A549 (cell line): Measurements from ENCODE around the gene ZDHHC1. TPM values are rescaled to one million over a fixed set of nuclear protein-coding genes. Genes with fewer than 3 reads are reported as not detected.

Source experiments
- ATAC-seq, 2 experiments: fragments of 200-7000 bp in 1 of 2; fragments of >200 bp in 1 of 2; cut with Nextera tagmentation in 1 of 2; cut with Tn5 transposase in 1 of 2; 3 replicates each; pipeline versions ENCODE4 v1.8.0 to v1.9.1; 2018 to 2020; ENCODE audit warnings: mild to moderate bottlenecking in 1 of 2, moderate library complexity in 1 of 2
- CTCF ChIA-PET: fragments of 300-600 bp; sonication (Branson Sonifier 250); formaldehyde crosslinking; extraction: SDS; loops from one replicate; lab custom pipeline; 2021; ENCODE audit warnings: antibody characterized with exemption, inconsistent platforms; lab: Yijun Ruan, JAX
- POLR2A ChIA-PET: fragments of 350-600 bp; formaldehyde crosslinking; extraction: SDS; loops from one replicate; lab custom pipeline; 2021; ENCODE audit warnings: antibody characterized with exemption, inconsistent platforms; lab: Yijun Ruan, JAX
- DNase-seq, 2 experiments: peaks; one replicate each; pipeline versions ENCODE4 v3.0.0 to v3.0.0-alpha.2; 2011 to 2016; ENCODE audit warnings: low read depth in 1 of 2, low spot score in 1 of 2
- FAIRE-seq: peaks from 2 replicates; lab custom pipeline; 2011; peaks lifted over from hg19 to GRCh38; lab: Jason Lieb, UNC
- H3K27ac ChIP-seq, 2 experiments: fragments of >200 bp; sonication (Bioruptor Twin); formaldehyde crosslinking; 3 replicates each; pipeline ENCODE4 v1.5.1; 2016 to 2017
- H3K4me1 ChIP-seq: fragments of >200 bp; sonication (Bioruptor Twin); formaldehyde crosslinking; 3 replicates; pipeline ENCODE4 v1.6.1; 2016
- H3K4me2 ChIP-seq: fragments of >200 bp; sonication (Bioruptor Twin); formaldehyde crosslinking; 3 replicates; pipeline ENCODE4 v1.6.1; 2016
- H3K4me3 ChIP-seq: fragments of >200 bp; sonication (Bioruptor Twin); formaldehyde crosslinking; 3 replicates; pipeline ENCODE4 v1.5.1; 2016
- H3K9me3 ChIP-seq: fragments of >200 bp; sonication (Bioruptor Twin); formaldehyde crosslinking; 3 replicates; pipeline ENCODE4 v1.6.1; 2016
- BHLHE40 ChIP-seq: IDR thresholded peaks from 2 replicates; pipeline ENCODE4 v1.6.1; 2012; ENCODE audit warnings: low read depth, low read length, inconsistent platforms
- CBX2 ChIP-seq: fragments of 200-600 bp; sonication (generic); IDR thresholded peaks from 2 replicates; pipeline ENCODE4 v1.6.1; 2016; ENCODE audit warnings: low read depth, mild to moderate bottlenecking, borderline replicate concordance
- ELK1 ChIP-seq: fragments of 150-350 bp; IDR thresholded peaks from 2 replicates; pipeline ENCODE4 v1.6.1; 2014; ENCODE audit warnings: low read depth, mild to moderate bottlenecking, low read length
- EP300 ChIP-seq, 2 experiments: fragments of >200 bp; sonication (Bioruptor Twin); formaldehyde crosslinking; IDR thresholded peaks; 2 replicates in 1 of 2; 3 replicates in 1 of 2; pipeline ENCODE4 v1.6.1; 2016 to 2017
- FOSL2 ChIP-seq, 2 experiments: fragments of 450-650 bp in 1 of 2; fragments of >200 bp in 1 of 2; sonication (Bioruptor Twin) in 1 of 2; formaldehyde crosslinking; IDR thresholded peaks; 2 replicates each; pipeline versions ENCODE4 v1.5.0 to v1.6.1; 2016 to 2020; ENCODE audit warnings: mild to moderate bottlenecking in 1 of 2, moderate library complexity in 1 of 2
- HDAC2 ChIP-seq: fragments of 200-600 bp; sonication (generic); IDR thresholded peaks from 2 replicates; pipeline ENCODE4 v1.6.1; 2016
- HOXA7 ChIP-seq: fragments of 250-450 bp; sonication (Bioruptor Pico); IDR thresholded peaks from 2 replicates; pipeline ENCODE4 v1.5.0; 2020; ENCODE audit warnings: mild to moderate bottlenecking, moderate library complexity
- JUNB ChIP-seq: fragments of >200 bp; sonication (Bioruptor Twin); formaldehyde crosslinking; IDR thresholded peaks from 2 replicates; pipeline ENCODE4 v1.6.1; 2016
- KDM5A ChIP-seq: fragments of 200-600 bp; sonication (generic); IDR thresholded peaks from 2 replicates; pipeline ENCODE4 v1.6.1; 2016; ENCODE audit warnings: antibody characterized with exemption, mild to moderate bottlenecking
- POLR2AphosphoS2 ChIP-seq: conservative IDR thresholded peaks from 2 replicates; pipeline ENCODE4 v1.6.1; 2012; ENCODE audit warnings: low read length, improper control_type of control experiment, inconsistent platforms
- RAD21 ChIP-seq, 2 experiments: fragments of >200 bp in 1 of 2; sonication (Bioruptor Twin) in 1 of 2; formaldehyde crosslinking in 1 of 2; IDR thresholded peaks in 1 of 2; conservative IDR thresholded peaks in 1 of 2; 2 replicates in 1 of 2; 3 replicates in 1 of 2; pipeline ENCODE4 v1.6.1; 2012 to 2018; ENCODE audit warnings: inconsistent platforms in 1 of 2
- RCOR1 ChIP-seq: fragments of 150-350 bp; IDR thresholded peaks from 2 replicates; pipeline ENCODE4 v1.6.1; 2014; ENCODE audit warnings: antibody characterized with exemption, low read length, low read depth
- REST ChIP-seq: fragments of 200-600 bp; sonication (generic); IDR thresholded peaks from 2 replicates; pipeline ENCODE4 v1.6.1; 2016; ENCODE audit warnings: antibody characterized with exemption, mild to moderate bottlenecking, moderate library complexity
- RFX5 ChIP-seq: fragments of 450-650 bp; IDR thresholded peaks from 2 replicates; pipeline ENCODE4 v1.7.1; 2014; ENCODE audit warnings: antibody characterized with exemption, mild to moderate bottlenecking, moderate library complexity
- RNF2 ChIP-seq: fragments of 200-600 bp; sonication (generic); IDR thresholded peaks from 2 replicates; pipeline ENCODE4 v1.6.1; 2016; ENCODE audit warnings: low read depth, mild to moderate bottlenecking, antibody characterized with exemption, moderate library complexity, borderline replicate concordance
- SMC3 ChIP-seq: fragments of >200 bp; sonication (Bioruptor Twin); formaldehyde crosslinking; IDR thresholded peaks from 3 replicates; pipeline ENCODE4 v1.6.1; 2018; ENCODE audit warnings: inconsistent platforms
- SREBF2 ChIP-seq: fragments of 450-650 bp; IDR thresholded peaks from 2 replicates; pipeline ENCODE4 v1.6.1; 2014; ENCODE audit warnings: mild to moderate bottlenecking, moderate library complexity
- TP53 ChIP-seq: fragments of 250-450 bp; sonication (Bioruptor Pico); IDR thresholded peaks from 2 replicates; pipeline ENCODE4 v1.5.0; 2021; ENCODE audit warnings: mild to moderate bottlenecking, moderate library complexity
- ZNF302 ChIP-seq: fragments of 250-450 bp; sonication (Bioruptor Pico); IDR thresholded peaks from 2 replicates; pipeline ENCODE4 v1.9.0; 2021; ENCODE audit warnings: inconsistent platforms, mild to moderate bottlenecking, moderate library complexity
- WGBS: methylation state at CpG from one replicate; pipeline ENCODE4 v1.1.6; 2017; ENCODE audit errors: missing lambda C conversion rate; 5-methylcytosine and 5-hydroxymethylcytosine counted together
- polyA plus RNA-seq, 4 experiments: library from polyadenylated mRNA; depleted of rRNA in 3 of 4; stranded (reverse); fragments of >200 nt; fragmentation: RNase III in 1 of 4; extraction: RNeasy Plus Mini Kit Qiagen cat#74134 plus additional on column Dnase treatment in 1 of 4; gene quantifications; 2 replicates in 3 of 4; 3 replicates in 1 of 4; pipeline ENCODE4 v1.2.3, GENCODE V29; 2011 to 2017
- TF ChIP-seq, protein P1 (sequence below): IDR thresholded peaks from 2 replicates; pipeline ENCODE4 v1.6.1; 2012; ENCODE audit warnings: low read depth, borderline replicate concordance
- TF ChIP-seq, protein P2 (sequence below): fragments of 450-650 bp; IDR thresholded peaks from 2 replicates; pipeline ENCODE4 v1.6.1; 2014; ENCODE audit warnings: antibody characterized with exemption

The ZDHHC1 gene
- polyA plus RNA-seq, 2 of the 4 experiments (the other 2 are of a cell fraction): 3.5 to 5.9 TPM

DNA sequence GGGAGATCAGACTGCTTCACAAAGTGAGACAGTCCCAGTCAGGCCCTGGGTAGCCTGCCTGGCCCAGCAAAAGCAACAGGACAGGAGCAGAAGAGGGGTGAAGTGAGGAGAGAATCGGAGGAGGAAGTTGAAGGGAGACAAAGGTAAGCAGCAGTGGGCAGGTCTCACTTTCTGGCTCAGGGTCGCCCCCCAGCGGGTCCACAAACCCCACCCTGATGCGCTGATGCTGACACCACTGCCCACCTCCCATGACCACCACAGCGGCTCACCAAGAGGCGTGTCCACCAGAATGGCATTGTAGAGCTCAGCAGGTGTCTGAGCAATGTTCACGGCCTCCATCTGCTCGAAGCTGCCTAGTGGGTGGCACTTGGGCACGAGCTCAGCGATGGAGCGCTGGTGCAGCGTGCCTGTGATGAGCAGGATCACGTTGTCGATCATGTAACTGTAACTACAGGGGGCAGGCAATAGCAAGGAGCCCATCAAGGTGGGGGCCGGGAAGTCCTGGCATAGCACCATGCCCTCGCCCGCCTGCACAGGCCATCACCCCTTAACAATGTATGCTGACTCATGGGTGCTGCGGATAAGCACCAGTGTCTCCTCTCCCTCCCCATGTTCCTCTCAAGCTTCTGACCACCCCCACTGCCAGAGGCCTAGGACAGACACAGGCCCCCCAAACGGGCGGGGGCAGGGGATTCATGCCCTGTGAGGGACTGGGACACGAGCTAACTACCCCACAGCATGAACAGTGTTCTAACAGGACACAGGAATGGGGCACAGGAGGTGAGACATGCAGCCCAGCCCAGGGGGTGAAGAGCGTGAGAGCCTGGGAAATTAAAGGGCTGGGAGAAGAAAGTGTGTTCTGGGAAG is 28.2 kb upstream of the ZDHHC1 start:
- Histone ChIP-seq H3K9me3 (no peaks in the 10 kb centered on the region), H3K4me2 (no peak overlapping the region), H3K4me1 (peaks cover 13% of the 10 kb centered on the region), H3K27ac (peak overlapping the region in 1 of 2 experiments; percentile 50; a peak in 1 of 6 replicates), H3K4me3 (no peak overlapping the region)
- no peak for DNase-seq
- 90% methylated on average over 18 of the region's 22 CpGs for WGBS
- POLR2A ChIA-PET: interaction anchor here (1.0 kb wide), 1 partner anchor 17 kb away, joined by 3 read pairs; no protein-coding TSS in a partner anchor
- no peak for TF ChIP-seq CBX2
- no peak for TF ChIP-seq HOXA7 (CRISPR knock-in tag)
- CTCF ChIA-PET: interaction anchor here (0.6 to 17.9 kb wide), 17 partner anchors 8 to 437 kb away, joined by 3 to 207 read pairs (median 5); partner anchors contain the start of genes HSD11B2 and ZDHHC1
- ATAC-seq: no peak
- no peak for FAIRE-seq

DNA sequence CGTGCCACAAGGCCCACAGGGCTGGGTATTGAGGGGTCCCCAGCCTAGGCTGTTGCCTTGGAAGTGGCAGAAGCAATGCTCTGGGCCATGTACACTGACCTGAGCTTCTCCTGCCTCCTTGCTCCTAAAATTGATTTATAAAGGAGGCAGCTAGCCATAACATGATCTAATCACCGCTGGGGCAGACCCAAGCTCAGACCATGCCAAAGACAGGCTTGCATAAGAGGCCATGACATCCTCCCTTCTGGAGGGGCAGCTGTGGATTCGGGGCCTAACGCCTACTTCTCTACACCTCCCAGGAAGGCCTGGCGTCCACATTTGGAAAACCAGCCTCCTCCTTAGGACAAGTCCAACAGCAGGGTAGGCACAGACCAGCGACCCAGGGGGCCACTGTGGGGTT is 27.0 kb upstream of the ZDHHC1 start:
- Histone ChIP-seq H3K4me3 (no peak overlapping the region), H3K4me2 (no peak overlapping the region), H3K9me3 (no peaks in the 10 kb centered on the region), H3K4me1 (peaks cover 13% of the 10 kb centered on the region), H3K27ac (no peak overlapping the region)
- CTCF ChIA-PET: interaction anchor here (0.7 to 17.9 kb wide), 13 partner anchors 8 to 415 kb away, joined by 3 to 207 read pairs (median 5); partner anchors contain the start of genes HSD11B2 and ZDHHC1
- DNase-seq: no peak
- POLR2A ChIA-PET: interaction anchor here (1.0 kb wide), 1 partner anchor 16 kb away, joined by 3 read pairs; no protein-coding TSS in a partner anchor
- TF ChIP-seq SMC3 (no peak), POLR2AphosphoS2 (no peak), RNF2 (no peak), ELK1 (no peak), RCOR1 (no peak), HDAC2 (no peak), RFX5 (no peak), HOXA7 (CRISPR knock-in tag) (no peak), TP53 (CRISPR knock-in tag) (no peak), BHLHE40 (no peak), SREBF2 (no peak), ZNF302 (no peak), EP300 (IDR thresholded peaks at IDR 0.05) (no peak), JUNB (no peak), FOSL2 (IDR thresholded peaks at IDR 0.05) (no peak), FOSL2 (CRISPR knock-in tag; IDR thresholded peaks at IDR 0.05) (no peak), RAD21 (conservative IDR thresholded peaks at IDR 0.05 in 1 of 2, IDR thresholded peaks at IDR 0.05 in 1 of 2) (no peak), REST (no peak), KDM5A (no peak)
- TF ChIP-seq, protein P1, sequence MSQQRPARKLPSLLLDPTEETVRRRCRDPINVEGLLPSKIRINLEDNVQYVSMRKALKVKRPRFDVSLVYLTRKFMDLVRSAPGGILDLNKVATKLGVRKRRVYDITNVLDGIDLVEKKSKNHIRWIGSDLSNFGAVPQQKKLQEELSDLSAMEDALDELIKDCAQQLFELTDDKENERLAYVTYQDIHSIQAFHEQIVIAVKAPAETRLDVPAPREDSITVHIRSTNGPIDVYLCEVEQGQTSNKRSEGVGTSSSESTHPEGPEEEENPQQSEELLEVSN: no peak
- TF ChIP-seq, protein P2, sequence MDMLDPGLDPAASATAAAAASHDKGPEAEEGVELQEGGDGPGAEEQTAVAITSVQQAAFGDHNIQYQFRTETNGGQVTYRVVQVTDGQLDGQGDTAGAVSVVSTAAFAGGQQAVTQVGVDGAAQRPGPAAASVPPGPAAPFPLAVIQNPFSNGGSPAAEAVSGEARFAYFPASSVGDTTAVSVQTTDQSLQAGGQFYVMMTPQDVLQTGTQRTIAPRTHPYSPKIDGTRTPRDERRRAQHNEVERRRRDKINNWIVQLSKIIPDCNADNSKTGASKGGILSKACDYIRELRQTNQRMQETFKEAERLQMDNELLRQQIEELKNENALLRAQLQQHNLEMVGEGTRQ: no peak
- FAIRE-seq: no peak
- 78% methylated on average over 5 of the region's 6 CpGs for WGBS
- no peak for ATAC-seq
